ENCODE results near the gene C4BPB.

Gene C4BPB

DNA sequence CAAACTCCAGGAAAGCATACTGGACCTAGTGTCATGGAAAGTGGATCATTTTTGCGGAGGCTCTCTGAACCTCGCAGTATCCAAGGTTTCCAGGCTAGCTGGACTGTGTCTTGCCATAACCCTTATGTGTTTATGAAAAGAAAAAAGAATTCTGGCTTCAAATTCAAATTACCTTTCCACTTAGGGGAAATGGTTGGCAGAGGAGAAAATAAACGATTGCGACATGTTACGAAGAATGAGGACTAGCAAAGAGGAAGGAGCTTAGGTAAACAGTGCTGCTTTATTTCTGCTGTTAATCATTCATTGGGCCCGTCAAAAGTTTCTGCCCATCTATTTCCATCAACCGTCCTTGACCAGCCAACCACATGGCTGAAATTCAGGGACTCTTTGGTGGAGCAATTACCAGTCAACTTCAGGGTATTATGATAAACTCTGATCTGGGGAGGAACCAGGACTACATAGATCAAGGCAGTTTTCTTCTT, 15.3 kb downstream of the C4BPB start, which contains the start of gene C4BPA:
Gene C4BPA (plus strand): TSS at position 342 of the 482 bp plus-strand sequence. CDS start 8,793 bp downstream, outside the sequence.
- H2BK120ac ChIP-seq (ENCODE audit: low read depth, low read length) = no peak within 1 kb of the TSS
- no peak within 1 kb of the TSS for H3K27ac ChIP-seq (ENCODE audit: low read depth, low read length)
- H3K4me3 ChIP-seq (ENCODE audit: low read length) = no peak within 1 kb of the TSS
- no peak within 1 kb of the TSS for H3K9ac ChIP-seq (ENCODE audit: low read length)
- whole genome bisulfite sequencing (ENCODE audit: extremely low coverage, insufficient coverage, low lambda C conversion rate) = no CpG with 5 or more reads among the region's 7 CpGs
- H3K23ac ChIP-seq (ENCODE audit: low read length) = no peak within 1 kb of the TSS
- H3K18ac ChIP-seq (ENCODE audit: low read length) = no peak within 1 kb of the TSS
- H3K79me1 ChIP-seq (ENCODE audit: low read length) = no peaks in the 10 kb centered on the region
- H3K4me1 ChIP-seq (ENCODE audit: control insufficient read depth, low read depth, low read length) = no peaks in the 10 kb centered on the region
- DNase-seq = no peak
- H3K56ac ChIP-seq (ENCODE audit: low read length) = no peak within 1 kb of the TSS
- no peak within 1 kb of the TSS for H3K4ac ChIP-seq (ENCODE audit: low read depth, low read length)
- no peaks in the 10 kb centered on the region for H3K27me3 ChIP-seq (ENCODE audit: insufficient read depth, low read length, poor library complexity)
- H3K36me3 ChIP-seq (ENCODE audit: control insufficient read depth, insufficient read depth, low read length) = no peaks in the 10 kb centered on the region
- H2AK5ac ChIP-seq (ENCODE audit: low read length) = no peak within 1 kb of the TSS
- no peak within 1 kb of the TSS for H4K5ac ChIP-seq (ENCODE audit: low read length)
- H2BK5ac ChIP-seq (ENCODE audit: low read length) = no peak within 1 kb of the TSS
- no peak within 1 kb of the TSS for H2BK15ac ChIP-seq (replicated peaks; ENCODE audit: low read depth)
- H4K8ac ChIP-seq (ENCODE audit: low read depth, low read length) = no peak within 1 kb of the TSS
- no peak within 1 kb of the TSS for H3K4me2 ChIP-seq (ENCODE audit: low read length)
- H3K79me2 ChIP-seq (ENCODE audit: control insufficient read depth, insufficient read depth, low read length) = no peaks in the 10 kb centered on the region

DNA sequence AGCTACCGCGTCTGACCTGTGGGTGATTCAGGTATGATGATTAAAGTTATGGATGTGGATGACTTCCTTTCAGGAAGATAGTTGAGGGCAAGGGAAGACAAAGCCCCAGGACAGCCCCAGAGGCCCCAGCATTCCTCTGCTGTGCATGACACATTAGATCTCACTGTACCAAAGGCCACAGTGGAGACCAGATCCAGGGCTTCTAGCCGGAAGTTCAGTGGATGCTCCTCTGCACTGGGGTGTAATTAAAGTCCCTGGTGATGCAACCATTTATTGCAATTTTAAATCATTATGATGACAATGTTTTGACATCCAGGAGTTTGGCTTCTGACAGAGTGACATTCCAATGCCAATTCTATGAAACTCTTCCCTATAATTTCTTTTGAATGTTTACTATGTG, 20.3 kb downstream of the C4BPB start:
- Histone ChIP-seq H3K79me1 (ENCODE audit: low read length) (no peaks in the 10 kb centered on the region), H4K8ac (ENCODE audit: low read depth, low read length) (no peak overlapping the region), H3K27me3 (ENCODE audit: insufficient read depth, low read length, poor library complexity) (no peaks in the 10 kb centered on the region), H3K4me3 (ENCODE audit: low read length) (no peak overlapping the region), H3K79me2 (ENCODE audit: control insufficient read depth, insufficient read depth, low read length) (no peaks in the 10 kb centered on the region), H2BK120ac (ENCODE audit: low read depth, low read length) (no peak overlapping the region), H3K4me2 (ENCODE audit: low read length) (no peak overlapping the region), H3K4me1 (ENCODE audit: control insufficient read depth, low read depth, low read length) (no peaks in the 10 kb centered on the region), H3K27ac (ENCODE audit: low read depth, low read length) (no peak overlapping the region), H3K9ac (ENCODE audit: low read length) (no peak overlapping the region), H3K4ac (ENCODE audit: low read depth, low read length) (no peak overlapping the region), H3K56ac (ENCODE audit: low read length) (no peak overlapping the region), H4K5ac (ENCODE audit: low read length) (no peak overlapping the region), H3K18ac (ENCODE audit: low read length) (no peak overlapping the region), H2BK15ac (replicated peaks; ENCODE audit: low read depth) (no peak overlapping the region), H2AK5ac (ENCODE audit: low read length) (no peak overlapping the region), H3K23ac (ENCODE audit: low read length) (no peak overlapping the region), H3K36me3 (ENCODE audit: control insufficient read depth, insufficient read depth, low read length) (no peaks in the 10 kb centered on the region), H2BK5ac (ENCODE audit: low read length) (no peak overlapping the region)
- WGBS (ENCODE audit: extremely low coverage, insufficient coverage, low lambda C conversion rate) = no CpG with 5 or more reads among the region's 3 CpGs
- no peak for DNase-seq

DNA sequence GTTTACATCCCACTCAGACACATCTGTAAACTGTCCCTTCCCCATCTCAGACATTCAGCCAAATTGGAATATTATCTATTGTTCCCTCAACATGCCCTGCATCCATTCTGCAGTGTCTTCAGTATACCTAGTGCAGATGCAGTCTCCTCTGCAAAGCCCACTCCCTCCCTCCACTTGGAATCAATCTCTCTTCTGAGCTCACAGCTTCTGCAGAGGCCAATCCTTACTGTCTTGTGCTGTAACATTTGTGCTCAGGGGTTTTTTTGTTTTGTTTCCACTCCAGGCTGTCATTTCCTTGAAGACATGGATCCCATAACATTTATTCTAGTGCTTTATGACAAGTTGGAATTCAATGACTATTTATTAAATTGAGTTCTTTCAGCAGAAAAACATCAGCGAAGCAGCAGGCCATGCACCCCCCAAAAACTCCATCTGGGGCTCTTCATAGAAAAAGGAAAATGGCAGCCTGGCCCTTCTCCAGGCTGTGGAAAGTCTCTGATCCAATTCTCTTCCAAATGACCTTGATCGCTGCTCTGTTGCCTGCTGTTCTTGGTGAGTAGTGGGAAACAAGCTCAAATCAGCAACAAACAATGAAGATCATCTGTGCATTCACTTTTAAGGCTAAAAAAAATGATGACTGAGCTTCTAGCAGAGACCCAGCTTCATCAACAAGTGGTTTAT, 24.1 kb downstream of the C4BPB start:
- H3K4me2 ChIP-seq (ENCODE audit: low read length) = no peak overlapping the region
- no peak overlapping the region for H2BK120ac ChIP-seq (ENCODE audit: low read depth, low read length)
- no peaks in the 10 kb centered on the region for H3K36me3 ChIP-seq (ENCODE audit: control insufficient read depth, insufficient read depth, low read length)
- H3K18ac ChIP-seq (ENCODE audit: low read length) = no peak overlapping the region
- H3K79me2 ChIP-seq (ENCODE audit: control insufficient read depth, insufficient read depth, low read length) = no peaks in the 10 kb centered on the region
- H4K5ac ChIP-seq (ENCODE audit: low read length) = no peak overlapping the region
- H2BK5ac ChIP-seq (ENCODE audit: low read length) = no peak overlapping the region
- no peak for DNase-seq
- no peak overlapping the region for H3K23ac ChIP-seq (ENCODE audit: low read length)
- H3K4me1 ChIP-seq (ENCODE audit: control insufficient read depth, low read depth, low read length) = no peaks in the 10 kb centered on the region
- WGBS (ENCODE audit: extremely low coverage, insufficient coverage, low lambda C conversion rate) = no CpG with 5 or more reads among the region's 2 CpGs
- no peak overlapping the region for H3K9ac ChIP-seq (ENCODE audit: low read length)
- no peak overlapping the region for H3K27ac ChIP-seq (ENCODE audit: low read depth, low read length)
- H3K4ac ChIP-seq (ENCODE audit: low read depth, low read length) = no peak overlapping the region
- H2BK15ac ChIP-seq (replicated peaks; ENCODE audit: low read depth) = no peak overlapping the region
- no peak overlapping the region for H4K8ac ChIP-seq (ENCODE audit: low read depth, low read length)
- H3K56ac ChIP-seq (ENCODE audit: low read length) = no peak overlapping the region
- H3K27me3 ChIP-seq (ENCODE audit: insufficient read depth, low read length, poor library complexity) = no peaks in the 10 kb centered on the region
- no peak overlapping the region for H3K4me3 ChIP-seq (ENCODE audit: low read length)
- no peaks in the 10 kb centered on the region for H3K79me1 ChIP-seq (ENCODE audit: low read length)
- H2AK5ac ChIP-seq (ENCODE audit: low read length) = no peak overlapping the region

DNA sequence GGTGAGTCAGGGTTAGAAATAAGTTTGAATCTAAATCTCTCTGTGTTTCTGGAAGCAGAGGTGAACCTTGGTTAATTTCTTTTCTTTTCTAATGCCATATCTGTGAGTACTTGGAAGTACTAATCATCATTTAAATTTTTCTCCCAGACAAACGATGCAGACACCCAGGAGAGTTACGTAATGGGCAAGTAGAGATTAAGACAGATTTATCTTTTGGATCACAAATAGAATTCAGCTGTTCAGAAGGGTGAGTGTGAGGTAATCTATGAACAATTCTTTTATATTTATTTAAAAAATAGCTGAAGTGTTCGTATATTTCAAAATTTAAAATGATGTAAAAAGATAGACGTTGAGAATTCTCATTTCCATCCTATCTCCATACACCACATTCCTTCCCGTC, 26.6 kb downstream of the C4BPB start:
- Histone ChIP-seq H3K27ac (ENCODE audit: low read depth, low read length) (no peak overlapping the region), H3K27me3 (ENCODE audit: insufficient read depth, low read length, poor library complexity) (no peaks in the 10 kb centered on the region)
- DNase-seq = no peak

DNA sequence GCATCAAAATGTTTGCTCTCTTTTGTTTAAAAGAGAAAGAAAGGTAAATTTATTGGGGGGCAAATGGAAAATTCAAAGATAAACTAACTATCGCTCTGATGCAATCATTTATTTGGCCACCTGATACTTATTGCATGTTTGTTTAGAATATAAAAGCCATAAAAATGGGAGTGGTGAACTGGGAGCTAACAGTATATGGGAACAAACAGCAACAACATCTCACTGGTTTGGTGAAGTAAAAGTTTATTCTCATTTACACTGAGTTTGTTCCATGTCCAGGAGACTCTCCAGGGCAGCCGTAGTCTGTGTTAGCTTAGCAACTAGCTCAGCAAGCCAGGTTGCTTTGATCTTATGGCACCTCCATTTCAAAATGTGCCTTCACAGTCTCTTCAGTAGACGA, 35.7 kb downstream of the C4BPB start:
- no peak overlapping the region for H4K8ac ChIP-seq (ENCODE audit: low read depth, low read length)
- no peak overlapping the region for H3K4me2 ChIP-seq (ENCODE audit: low read length)
- H3K56ac ChIP-seq (ENCODE audit: low read length) = no peak overlapping the region
- no peak overlapping the region for H2BK15ac ChIP-seq (replicated peaks; ENCODE audit: low read depth)
- no peak overlapping the region for H4K5ac ChIP-seq (ENCODE audit: low read length)
- no peaks in the 10 kb centered on the region for H3K27me3 ChIP-seq (ENCODE audit: insufficient read depth, low read length, poor library complexity)
- no peak overlapping the region for H2BK5ac ChIP-seq (ENCODE audit: low read length)
- WGBS (ENCODE audit: extremely low coverage, insufficient coverage, low lambda C conversion rate) = no CpG with 5 or more reads among the region's 3 CpGs
- H3K4me3 ChIP-seq (ENCODE audit: low read length) = no peak overlapping the region
- no peak overlapping the region for H3K23ac ChIP-seq (ENCODE audit: low read length)
- H3K9ac ChIP-seq (ENCODE audit: low read length) = no peak overlapping the region
- no peaks in the 10 kb centered on the region for H3K79me1 ChIP-seq (ENCODE audit: low read length)
- H3K27ac ChIP-seq (ENCODE audit: low read depth, low read length) = no peak overlapping the region
- no peak overlapping the region for H2AK5ac ChIP-seq (ENCODE audit: low read length)
- no peak overlapping the region for H3K4ac ChIP-seq (ENCODE audit: low read depth, low read length)
- no peak for DNase-seq
- H3K79me2 ChIP-seq (ENCODE audit: control insufficient read depth, insufficient read depth, low read length) = no peaks in the 10 kb centered on the region
- H3K4me1 ChIP-seq (ENCODE audit: control insufficient read depth, low read depth, low read length) = no peaks in the 10 kb centered on the region
- no peak overlapping the region for H3K18ac ChIP-seq (ENCODE audit: low read length)
- no peaks in the 10 kb centered on the region for H3K36me3 ChIP-seq (ENCODE audit: control insufficient read depth, insufficient read depth, low read length)
- H2BK120ac ChIP-seq (ENCODE audit: low read depth, low read length) = no peak overlapping the region

More for the DNA sequence above, 26.6 kb downstream of the C4BPB start:
- Histone ChIP-seq H3K18ac (ENCODE audit: low read length) (no peak overlapping the region), H4K8ac (ENCODE audit: low read depth, low read length) (no peak overlapping the region), H3K4me1 (ENCODE audit: control insufficient read depth, low read depth, low read length) (no peaks in the 10 kb centered on the region), H3K4ac (ENCODE audit: low read depth, low read length) (no peak overlapping the region), H3K4me3 (ENCODE audit: low read length) (no peak overlapping the region), H2AK5ac (ENCODE audit: low read length) (no peak overlapping the region), H2BK120ac (ENCODE audit: low read depth, low read length) (no peak overlapping the region), H3K79me1 (ENCODE audit: low read length) (no peaks in the 10 kb centered on the region), H3K36me3 (ENCODE audit: control insufficient read depth, insufficient read depth, low read length) (no peaks in the 10 kb centered on the region), H3K4me2 (ENCODE audit: low read length) (no peak overlapping the region), H3K23ac (ENCODE audit: low read length) (no peak overlapping the region), H3K9ac (ENCODE audit: low read length) (no peak overlapping the region), H4K5ac (ENCODE audit: low read length) (no peak overlapping the region), H3K79me2 (ENCODE audit: control insufficient read depth, insufficient read depth, low read length) (no peaks in the 10 kb centered on the region), H3K56ac (ENCODE audit: low read length) (no peak overlapping the region), H2BK15ac (replicated peaks; ENCODE audit: low read depth) (no peak overlapping the region), H2BK5ac (ENCODE audit: low read length) (no peak overlapping the region)
- 100% methylated on average over 2 of the region's 5 CpGs for WGBS (ENCODE audit: extremely low coverage, insufficient coverage, low lambda C conversion rate)

Measured in mesendoderm (in vitro differentiated cells).